Suprapubic skin (tissue), 3 donors: ENCODE measurements around the gene KANSL3.

ENCODE experiments used
- CTCF ChIP-seq, 2 donors: fragments of 200-600 bp in 1 of 2; fragments of 450-650 bp in 1 of 2; sonication (generic) in 1 of 2; IDR thresholded peaks; one replicate each; pipeline ENCODE4 v1.5.1; 2016 to 2019; ENCODE audit warnings: antibody characterized with exemption in 2 of 2, mild to moderate bottlenecking in 1 of 2, moderate library complexity in 1 of 2
- POLR2A ChIP-seq, 2 donors: fragments of 450-650 bp; IDR thresholded peaks; one replicate each; pipeline ENCODE4 v1.6.1; 2017; ENCODE audit warnings: antibody characterized with exemption in 2 of 2, mild to moderate bottlenecking in 2 of 2, moderate library complexity in 2 of 2

- TF ChIP-seq POLR2A (IDR thresholded peaks at IDR 0.05) (no peak), CTCF (IDR thresholded peaks at IDR 0.05) (no peak)
Measured at GRCh38 chr2:96687266-96687665, 49.2 kb upstream of the KANSL3 start.
